ENCODE measurements around the gene RAB31.

- TF ChIP-seq CTCF (IDR thresholded peaks at IDR 0.05) (no peak), POLR2AphosphoS5 (IDR thresholded peaks at IDR 0.05) (no peak), POLR2A (IDR thresholded peaks at IDR 0.05; ENCODE audit: low read depth) (no peak), EP300 (IDR thresholded peaks at IDR 0.05) (no peak)
Observed at GRCh38 chr18:9811978-9812377, 103.9 kb downstream of the RAB31 start.

Measured in esophagus muscularis mucosa (tissue), 4 donors.